Sigmoid colon (tissue), 4 donors: ENCODE data around the gene MACROD2.

Source experiments
- EP300 ChIP-seq, 4 donors: sonication (generic); formaldehyde crosslinking; IDR thresholded peaks; one replicate each; pipeline ENCODE4 v1.6.1; 2017; ENCODE audit warnings: antibody characterized with exemption in 4 of 4
- POLR2A ChIP-seq, 2 donors: fragments of 450-650 bp; IDR thresholded peaks; one replicate each; pipeline ENCODE4 v1.6.1; 2016; ENCODE audit warnings: antibody characterized with exemption in 2 of 2, mild to moderate bottlenecking in 2 of 2, moderate library complexity in 2 of 2
- TF ChIP-seq, protein P1 (sequence below), 4 experiments: fragments of 450-650 bp in 3 of 4; fragments of 200-600 bp in 1 of 4; IDR thresholded peaks; one replicate each; pipeline ENCODE4 v1.5.1; 2016 to 2019; ENCODE audit warnings: antibody characterized with exemption in 4 of 4, mild to moderate bottlenecking in 3 of 4, moderate library complexity in 2 of 4

DNA sequence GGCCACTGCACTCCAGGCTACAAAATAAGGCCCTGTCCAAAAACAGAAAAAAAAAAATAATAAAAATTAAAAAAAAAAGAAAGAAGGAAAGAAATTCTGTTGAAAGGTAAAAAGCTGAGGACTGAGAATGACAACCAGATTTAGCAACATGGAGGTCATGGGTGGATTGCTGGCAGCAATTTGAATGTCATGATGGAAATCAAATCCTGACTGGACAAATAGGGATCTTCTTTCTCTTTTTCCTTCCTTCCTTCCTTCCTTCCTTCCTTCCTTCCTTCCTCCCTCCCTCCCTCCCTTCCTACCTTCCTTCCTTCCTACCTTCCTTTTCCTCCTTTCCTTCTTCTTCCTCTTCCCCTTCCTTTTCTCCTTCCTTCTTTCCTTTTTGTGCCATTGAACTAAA lies 895.4 kb downstream of the MACROD2 start:
- TF ChIP-seq, protein P1, sequence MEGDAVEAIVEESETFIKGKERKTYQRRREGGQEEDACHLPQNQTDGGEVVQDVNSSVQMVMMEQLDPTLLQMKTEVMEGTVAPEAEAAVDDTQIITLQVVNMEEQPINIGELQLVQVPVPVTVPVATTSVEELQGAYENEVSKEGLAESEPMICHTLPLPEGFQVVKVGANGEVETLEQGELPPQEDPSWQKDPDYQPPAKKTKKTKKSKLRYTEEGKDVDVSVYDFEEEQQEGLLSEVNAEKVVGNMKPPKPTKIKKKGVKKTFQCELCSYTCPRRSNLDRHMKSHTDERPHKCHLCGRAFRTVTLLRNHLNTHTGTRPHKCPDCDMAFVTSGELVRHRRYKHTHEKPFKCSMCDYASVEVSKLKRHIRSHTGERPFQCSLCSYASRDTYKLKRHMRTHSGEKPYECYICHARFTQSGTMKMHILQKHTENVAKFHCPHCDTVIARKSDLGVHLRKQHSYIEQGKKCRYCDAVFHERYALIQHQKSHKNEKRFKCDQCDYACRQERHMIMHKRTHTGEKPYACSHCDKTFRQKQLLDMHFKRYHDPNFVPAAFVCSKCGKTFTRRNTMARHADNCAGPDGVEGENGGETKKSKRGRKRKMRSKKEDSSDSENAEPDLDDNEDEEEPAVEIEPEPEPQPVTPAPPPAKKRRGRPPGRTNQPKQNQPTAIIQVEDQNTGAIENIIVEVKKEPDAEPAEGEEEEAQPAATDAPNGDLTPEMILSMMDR (IDR thresholded peaks at IDR 0.05), result no peak
- TF ChIP-seq POLR2A (IDR thresholded peaks at IDR 0.05) (no peak), EP300 (IDR thresholded peaks at IDR 0.05) (no peak)
